Superior temporal gyrus (tissue), 1 donor: Measurements from ENCODE around the gene FAM120A.

Experiments
- DNase-seq: peaks from one replicate; pipeline ENCODE4 v3.0.0-alpha.2; 2016; ENCODE audit errors: extremely low spot score

FAM120A gene

DNA sequence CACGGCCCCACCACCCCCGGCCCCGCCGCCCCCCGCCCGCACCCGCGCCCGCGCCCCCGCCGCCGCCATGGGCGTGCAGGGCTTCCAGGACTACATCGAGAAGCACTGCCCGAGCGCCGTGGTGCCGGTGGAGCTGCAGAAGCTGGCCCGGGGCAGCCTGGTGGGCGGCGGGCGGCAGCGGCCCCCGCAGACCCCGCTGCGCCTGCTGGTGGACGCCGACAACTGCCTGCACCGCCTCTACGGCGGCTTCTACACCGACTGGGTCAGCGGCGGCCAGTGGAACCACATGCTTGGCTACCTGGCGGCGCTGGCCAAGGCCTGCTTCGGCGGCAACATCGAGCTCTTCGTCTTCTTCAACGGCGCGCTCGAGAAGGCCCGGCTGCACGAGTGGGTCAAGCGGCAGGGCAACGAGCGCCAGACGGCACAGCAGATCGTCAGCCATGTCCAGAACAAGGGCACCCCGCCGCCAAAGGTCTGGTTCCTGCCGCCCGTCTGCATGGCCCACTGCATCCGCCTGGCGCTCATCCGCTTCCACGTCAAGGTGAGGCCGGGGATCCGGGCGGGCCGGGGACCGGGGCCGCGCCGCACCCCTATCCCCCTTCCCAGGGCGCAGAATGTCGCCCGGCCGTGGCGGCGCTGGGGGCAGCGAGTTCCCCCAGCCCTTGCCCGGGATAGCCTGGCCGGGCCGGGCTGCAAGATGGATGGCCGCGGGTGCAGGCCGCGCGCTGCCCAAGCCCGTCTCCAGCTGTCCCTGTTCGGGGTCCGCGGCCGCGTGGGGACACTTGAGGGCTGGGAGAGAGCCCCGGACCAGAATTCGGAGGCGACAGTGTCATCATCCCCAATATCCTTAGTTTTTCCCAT lies 594 bp downstream of the FAM120A start:
- DNase-seq = no peak

DNA sequence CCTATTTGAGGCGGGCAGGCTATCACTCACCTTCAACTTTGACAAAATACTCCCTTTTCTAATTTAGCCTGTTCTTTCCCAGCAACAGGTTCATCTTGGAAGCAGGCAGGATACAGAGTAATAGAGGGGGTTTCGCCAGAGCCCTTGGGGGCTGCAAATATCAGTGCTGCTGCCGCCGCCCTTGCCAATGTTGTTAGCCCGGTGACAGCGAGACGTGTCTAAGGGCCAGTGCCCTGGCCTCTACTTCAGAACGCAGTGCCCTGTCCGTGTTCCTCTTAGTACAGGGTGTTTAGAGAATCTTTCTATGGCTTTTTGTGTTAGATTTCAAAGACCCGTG lies 1.2 kb downstream of the FAM120A start:
- DNase-seq = peak; percentile 67

DNA sequence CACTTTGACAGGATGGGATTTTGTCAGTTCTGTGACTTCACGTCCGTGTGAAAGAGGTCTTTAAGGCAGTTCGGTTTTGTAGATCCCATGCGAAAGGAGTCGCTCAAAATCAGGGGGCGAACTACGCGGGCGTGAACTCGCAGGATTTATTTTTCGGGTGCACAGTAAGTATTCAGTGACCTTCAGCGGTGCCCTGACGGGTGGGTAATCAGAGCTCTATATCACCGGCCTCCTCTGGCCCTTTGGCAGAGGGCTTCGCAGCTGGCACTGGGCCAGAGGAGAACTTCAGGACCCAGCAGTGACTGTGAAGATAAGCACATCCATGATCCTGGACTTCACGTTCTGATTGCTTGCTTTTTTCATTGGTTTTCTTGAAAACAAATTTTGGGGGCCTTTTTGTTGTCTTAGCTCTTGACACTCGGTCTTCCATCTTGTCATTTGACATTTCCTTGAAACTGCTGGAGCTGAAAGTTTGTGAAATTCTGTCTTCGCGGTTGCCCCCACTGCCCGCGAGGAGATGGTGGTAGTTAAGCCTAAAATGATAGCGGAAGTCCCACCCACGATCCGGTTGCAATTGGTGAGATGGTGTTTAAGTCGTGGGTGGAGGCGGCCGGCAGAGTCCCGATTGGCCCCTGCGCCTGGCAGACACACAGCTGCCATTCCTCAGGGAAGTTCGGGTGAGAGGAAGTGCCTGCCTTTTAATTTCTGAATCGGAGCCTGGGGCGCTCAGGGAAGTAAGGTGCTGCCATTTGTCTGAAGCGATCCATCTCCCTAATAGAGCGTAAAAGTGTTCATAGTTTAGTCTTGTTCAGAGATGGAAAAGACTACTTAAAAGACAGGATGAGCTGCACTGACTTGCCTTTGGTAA lies 1.8 kb downstream of the FAM120A start, which contains the start of gene FAM120AOS:
FAM120AOS (minus strand) TSS at position 535 of the 868 bp plus-strand sequence. CDS start 872 bp downstream, outside the sequence.
- peak; percentile 98 for DNase-seq

DNA sequence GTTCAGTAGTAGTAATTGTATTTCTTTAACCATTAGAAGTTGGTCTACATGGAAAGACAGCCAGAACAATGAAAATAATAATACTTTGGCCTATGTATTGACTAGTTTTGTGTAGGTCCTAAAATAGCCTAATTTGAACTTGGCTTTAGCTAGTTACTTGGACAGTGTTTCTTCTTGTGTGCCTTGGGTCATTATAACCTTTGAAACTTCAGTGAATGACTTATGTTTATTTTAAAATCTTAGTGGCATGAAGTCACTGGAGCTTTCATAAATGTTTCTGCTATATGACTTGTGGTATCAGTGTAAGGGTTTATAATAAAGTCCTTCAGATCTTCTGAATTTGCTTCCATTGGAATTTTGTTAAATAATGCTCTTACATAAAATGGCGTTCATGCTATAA lies 4.5 kb downstream of the FAM120A start:
- DNase-seq = no peak

DNA sequence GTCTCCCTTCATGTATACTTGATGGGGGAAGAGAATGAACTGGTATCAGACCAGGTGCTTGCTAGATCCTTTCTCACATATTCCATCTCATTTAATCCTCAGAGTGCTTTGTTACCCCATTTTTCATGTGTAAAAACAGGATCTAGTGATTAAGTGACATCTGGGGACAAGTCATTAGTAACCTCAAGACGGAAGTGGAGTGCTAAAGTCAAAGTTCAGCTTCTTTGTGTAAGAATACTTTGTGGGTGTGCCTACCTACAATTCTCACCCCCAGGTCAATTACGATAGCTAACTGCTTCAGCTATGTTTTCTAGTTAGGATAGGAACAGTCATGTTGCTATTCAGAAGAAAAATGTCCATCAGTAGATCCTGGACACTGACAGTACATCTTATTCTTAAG lies 5.0 kb downstream of the FAM120A start:
- DNase-seq = no peak

DNA sequence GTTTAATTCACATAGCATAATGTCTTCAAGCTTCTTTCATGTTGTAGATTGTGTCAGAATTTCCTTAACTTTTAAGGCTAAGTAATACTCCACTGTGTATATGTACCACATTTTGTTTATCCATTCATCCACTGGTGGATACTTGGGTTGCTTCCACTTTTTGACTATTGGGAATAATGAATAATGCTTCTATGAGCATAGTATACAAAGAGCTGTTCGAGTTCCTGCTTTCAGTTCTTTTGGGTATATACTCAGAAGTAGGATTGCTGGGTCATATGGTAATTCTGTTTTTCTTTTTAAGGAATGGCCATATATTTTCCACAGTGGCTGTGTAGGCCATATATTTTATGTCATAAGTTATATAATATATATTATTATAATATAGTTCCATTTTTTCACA lies 5.5 kb downstream of the FAM120A start:
- no peak for DNase-seq

DNA sequence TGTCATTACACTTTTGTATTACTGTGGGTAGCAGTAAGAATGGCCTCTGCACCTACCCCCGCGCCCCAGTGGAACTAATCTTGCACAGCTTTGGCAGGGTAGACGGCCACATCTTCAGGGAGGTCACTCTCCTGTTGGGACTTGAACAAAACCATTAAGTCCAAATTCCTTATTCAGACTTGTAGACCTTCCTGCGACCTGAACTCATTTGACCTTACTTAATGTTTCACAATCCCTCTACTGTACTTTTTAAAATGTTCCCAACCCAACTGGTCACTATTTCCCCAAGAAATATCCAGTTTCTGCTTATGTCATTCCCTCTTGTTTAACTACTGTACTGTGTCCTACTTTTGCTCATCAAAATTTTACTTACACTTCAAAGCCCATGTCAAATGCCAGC lies 7.2 kb downstream of the FAM120A start:
- no peak for DNase-seq

DNA sequence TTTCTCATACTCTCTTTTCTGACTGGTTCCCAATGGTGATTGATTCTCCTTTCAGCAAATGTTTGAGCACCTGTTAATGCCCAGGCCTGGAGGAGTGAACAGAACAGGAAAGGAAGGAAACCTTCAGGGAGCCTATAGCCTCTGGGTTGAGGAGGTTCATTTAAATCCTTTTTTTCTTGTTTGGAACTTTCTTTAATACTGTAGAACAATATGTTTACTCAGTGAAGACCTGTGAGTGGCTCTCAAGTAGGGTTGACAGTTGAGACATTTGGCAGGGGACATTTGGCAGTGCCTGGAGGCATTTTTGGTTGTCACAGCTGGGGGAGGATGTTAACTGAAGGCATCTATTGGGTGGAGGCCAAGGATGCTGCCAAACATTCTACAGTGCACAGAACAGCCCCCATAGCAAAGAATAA lies 8.0 kb downstream of the FAM120A start:
- no peak for DNase-seq

DNA sequence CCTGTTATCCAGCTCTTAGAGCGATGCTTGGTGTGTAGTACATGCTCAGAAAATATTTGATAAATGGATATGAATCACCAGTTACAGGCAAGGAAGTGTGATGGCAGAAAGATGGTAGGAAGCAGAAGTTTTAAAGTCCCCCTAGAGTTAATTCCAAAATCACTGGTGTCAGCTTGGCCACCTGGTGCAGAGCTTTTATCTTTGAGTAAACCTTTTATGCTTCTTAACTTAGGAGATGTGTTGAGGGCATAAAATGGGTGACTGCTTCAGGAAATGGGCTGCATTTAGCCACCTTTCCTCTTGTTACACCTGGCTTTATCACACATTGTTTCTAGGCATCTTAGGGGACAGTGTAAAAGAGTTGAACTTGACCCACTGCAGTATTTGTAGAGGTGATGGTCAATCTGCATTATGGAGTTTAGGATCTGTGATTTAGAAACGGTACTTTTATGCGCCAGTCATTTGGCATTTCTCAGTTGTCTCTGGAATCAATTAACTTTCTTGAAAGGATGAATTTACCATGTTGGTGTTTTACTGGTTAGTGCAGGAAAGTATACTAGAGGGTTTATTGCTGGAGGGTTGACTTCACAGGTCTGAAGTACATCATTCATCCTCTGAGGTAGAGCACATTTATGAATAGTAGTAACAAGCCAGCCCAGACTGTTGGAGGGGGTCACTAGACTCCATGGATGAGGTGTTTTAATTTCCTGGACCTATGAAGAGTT lies 9.4 kb downstream of the FAM120A start:
- DNase-seq = no peak

DNA sequence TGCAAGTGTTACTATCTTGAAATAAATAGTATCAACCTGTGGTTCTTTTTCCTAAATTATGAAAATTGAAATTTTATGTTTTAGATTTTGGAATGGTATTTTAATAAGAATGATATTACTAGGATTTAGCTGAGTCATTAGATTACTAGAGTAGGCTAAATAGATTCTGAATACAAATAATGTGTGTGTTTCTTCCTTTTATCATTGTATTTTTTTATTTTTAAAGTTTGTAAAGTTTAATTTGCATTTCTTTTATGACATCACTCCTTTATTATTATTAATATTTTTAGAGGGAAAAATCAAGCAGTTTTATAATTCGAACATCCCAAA lies 9.9 kb downstream of the FAM120A start:
- no peak for DNase-seq

DNA sequence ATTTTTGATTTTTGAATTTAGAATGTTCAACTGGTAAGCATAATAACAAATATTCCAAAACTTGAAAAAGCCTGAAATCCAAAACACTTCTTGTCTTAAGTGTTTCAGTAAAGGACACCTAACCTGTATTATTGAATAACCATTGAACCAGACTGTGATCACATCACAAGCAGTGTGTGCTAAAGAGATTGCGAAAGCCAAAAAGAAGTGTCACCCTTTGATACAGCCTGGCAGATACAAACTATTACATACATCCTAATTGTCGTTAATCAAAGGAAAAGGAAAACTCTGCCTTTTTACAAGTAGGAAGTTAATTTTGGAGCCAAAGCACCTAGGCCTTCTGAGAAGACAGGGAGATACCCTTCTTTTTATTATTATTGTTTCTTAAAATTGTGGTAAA lies 10.3 kb downstream of the FAM120A start:
- DNase-seq = no peak

DNA sequence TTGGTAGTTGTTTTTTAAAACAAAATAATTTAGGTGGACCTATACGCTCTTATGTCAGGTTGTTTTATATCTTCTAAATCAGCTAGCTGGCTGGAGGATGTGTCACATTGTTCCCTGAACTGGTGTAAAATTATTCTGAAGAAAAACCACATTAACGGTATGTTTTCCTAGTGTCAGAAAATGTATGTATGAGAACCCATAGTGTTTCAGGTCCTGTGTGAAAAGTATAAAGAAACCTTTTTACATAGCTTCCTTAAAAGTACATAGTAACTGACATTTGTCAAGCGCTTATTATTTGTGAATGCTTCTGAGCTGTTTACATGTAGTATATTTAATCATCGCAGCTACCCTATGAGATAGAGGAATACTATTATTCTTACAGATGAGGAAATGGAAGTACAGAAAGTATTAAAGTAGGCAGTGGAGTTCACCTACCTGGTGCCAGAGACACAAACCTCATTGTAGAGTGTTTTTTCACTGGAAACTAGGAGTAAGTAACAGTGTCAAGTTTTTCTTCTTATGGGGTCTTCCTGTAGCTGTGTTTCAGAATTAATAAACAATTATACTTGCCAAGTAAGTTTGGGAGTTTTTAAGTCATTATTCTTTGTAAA lies 12.3 kb downstream of the FAM120A start:
- no peak for DNase-seq

DNA sequence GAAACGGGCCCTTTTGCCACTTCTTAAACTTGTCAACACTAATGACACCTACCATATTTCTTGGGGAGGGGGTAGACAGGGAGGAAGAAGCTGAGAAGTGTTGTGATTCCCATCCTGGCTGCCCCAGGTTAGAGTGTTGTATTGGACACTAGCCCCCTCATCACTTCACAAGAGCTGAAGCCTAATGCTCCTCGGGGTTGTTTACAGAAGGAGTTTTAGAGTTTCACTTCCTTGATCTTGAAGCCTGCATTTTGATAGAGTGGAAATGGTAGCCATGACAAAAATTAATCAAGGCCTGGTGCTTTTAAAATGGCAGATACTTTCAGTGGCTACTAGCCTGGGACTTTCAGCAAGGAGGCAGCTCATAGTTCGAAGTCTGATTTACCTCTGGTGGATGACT lies 12.9 kb downstream of the FAM120A start:
- DNase-seq = no peak

DNA sequence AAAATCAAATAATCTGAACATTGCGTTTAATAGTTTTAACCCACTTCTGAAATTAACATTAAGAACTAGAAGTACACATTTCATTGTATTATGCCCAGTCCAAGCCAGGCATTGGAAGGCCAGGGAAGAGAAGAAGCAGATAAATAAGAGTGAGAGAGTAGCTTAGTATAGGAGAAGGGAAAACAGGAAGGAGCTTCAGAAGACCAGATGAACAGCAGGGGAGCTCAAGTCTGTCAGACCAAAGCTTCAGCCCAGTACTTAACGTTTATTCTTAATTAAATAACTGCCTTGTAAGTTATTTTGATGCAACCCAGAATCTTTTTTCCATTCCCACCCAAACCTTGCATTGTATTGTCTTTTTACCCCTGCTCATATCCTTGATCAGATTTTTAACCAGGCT lies 13.4 kb downstream of the FAM120A start:
- no peak for DNase-seq

DNA sequence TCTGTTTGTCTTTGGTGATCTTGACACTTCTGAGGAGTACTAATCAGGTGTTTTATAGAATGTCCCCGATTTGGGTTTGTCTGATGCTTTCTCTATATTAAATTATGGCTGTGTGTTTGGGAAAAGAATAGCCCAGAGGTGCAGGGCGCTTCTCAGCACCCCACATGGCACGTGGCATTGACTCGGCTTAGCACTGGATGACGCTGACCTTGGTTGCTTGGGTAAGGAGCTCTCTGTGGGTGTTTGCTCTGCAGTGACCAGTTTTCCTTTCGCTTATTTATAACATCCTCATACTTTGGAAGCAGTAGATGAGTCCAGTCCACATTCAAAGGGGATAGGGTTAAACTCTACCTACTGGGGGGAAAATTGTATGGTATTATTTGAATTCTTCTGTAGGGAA lies 14.4 kb downstream of the FAM120A start:
- DNase-seq = no peak

DNA sequence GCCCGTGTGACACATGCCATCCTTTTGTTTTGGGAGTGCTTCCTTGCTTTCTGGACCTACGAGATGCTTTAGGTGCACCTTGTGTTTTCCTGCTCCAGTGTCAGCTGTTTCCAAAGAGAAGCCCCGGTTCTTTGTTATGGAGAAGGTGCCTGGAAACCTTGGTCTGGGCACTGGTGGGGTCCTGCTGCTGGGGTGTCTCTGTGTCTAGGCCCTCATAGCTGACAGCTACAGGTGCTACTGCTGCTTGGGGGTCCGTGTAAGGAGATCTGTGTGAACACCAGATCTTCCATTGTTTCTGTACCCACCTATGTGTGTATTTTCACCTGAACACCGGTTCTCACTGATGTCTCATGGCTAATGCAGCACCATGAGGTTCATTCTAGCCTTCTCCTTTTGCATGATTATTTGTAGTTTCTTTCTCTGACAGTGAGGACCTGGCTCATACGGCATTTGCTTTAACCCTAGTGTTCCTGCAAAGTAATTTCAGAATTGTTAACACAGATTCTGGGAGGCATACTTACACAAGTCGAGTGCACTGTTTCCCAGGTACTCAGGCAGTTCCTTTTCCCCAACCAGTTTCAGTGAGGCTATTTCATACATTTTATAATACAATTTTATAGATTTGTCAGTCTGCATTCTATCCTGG lies 15.1 kb downstream of the FAM120A start:
- no peak for DNase-seq

DNA sequence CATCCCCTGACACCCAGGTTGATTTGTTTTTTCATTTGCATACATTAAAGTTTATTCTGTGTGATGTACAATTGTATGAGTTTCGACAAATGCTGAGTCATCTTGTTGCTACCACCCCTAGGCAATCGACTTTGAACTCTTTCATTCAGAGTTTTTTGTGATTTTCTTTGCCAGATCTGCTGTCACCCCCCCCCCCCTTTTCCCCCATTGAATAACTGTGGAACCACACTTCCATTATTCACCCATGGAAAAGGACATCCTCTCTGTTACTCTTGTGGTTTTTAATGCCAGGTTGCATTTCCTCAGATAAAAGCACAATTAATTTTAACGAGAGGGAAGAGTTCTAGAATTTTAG lies 15.6 kb downstream of the FAM120A start:
- DNase-seq = no peak

DNA sequence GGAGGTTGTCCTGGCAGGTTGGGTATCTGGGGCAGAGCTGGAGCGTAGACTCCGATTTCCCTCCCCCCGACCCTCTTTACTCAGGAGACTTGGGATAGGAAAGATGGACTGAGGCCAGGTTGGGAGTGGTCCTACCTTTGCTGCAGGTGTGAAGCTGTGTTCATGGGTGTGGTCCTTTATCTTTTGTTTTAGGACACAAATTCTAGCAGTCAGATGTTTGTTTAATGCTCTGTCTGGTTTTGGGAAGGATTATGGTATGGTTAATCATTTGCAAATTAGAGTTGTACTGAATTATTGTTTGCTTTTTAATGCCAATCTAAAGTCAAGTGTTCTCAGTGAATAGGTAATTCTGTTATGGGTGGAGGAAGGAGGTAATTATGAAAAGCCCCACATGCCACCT lies 16.0 kb downstream of the FAM120A start:
- DNase-seq = no peak

DNA sequence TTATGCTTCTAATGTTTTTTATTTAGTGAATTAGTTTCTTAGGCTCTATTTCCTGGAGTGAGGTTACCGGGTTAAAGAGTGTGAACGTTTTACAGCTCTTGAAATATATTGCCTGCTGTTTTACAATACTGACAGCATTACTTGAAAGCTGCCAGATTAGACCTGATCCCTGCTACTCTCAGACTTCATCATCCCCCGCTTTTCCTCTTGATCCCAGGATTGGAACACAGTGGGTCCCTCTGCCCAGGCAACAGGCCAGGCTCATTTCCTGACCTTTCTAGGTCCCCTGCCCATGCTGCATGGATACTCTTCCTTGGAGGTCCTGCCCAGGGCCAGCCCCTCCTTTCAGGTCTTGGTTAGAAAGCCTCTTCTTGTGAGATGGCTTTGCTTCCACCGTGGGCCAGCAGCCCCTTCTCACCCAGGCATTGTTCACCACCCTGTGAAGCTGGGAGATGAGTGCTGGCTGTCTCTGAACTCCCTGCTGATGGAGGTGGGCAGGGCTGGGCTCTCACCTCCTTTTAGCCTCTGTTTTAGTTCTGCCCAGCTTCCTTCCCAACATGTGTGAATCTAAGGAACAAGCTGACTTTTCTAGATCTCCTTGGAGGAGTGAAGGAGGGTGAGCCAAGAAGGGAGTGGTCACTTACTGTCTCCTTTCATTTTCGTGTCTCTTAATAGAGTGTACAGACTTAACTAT lies 17.4 kb downstream of the FAM120A start:
- peak; percentile 39 for DNase-seq

DNA sequence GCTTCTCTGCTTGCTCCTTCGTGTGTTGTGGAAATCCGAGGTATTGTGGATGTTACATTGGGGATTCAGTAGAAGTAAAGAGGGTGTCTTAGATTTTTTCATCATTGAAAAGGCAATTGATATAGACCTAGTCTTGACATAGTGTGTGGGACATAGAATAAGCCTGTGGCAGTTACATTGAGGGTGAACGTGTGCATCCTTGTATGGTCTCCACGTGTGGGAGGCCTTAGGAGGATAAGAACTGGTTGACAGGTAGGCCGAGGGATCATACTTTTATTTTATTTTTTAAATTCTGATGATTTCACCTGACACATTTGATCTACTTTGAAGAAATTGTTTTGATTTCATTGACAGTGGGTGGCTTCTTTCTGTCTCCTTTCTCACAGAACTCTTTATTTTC lies 18.9 kb downstream of the FAM120A start:
- DNase-seq = no peak

DNA sequence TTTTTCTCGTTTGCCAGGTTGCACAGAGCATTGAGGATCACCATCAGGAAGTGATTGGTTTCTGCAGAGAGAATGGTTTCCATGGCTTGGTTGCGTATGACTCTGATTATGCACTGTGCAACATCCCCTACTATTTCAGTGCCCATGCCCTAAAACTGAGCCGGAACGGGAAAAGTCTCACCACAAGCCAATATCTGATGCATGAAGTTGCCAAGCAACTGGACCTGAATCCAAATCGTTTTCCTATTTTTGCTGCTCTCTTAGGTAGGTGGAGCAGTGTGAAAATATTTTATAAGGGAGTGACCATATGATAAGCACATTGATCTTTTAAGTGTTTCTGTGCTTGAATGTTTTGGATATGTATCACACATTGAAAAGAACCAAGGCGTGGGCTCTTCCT lies 19.6 kb downstream of the FAM120A start:
- DNase-seq = no peak
